ENCODE results near the gene KRT78.

Gene KRT78

GRCh38 chr12:52789637-52790426, 59.0 kb downstream of the KRT78 start:
- H3K9ac ChIP-seq (ENCODE audit: low read depth, low read length, poor library complexity, severe bottlenecking): no peak overlapping the region
- no peak for TF ChIP-seq EZH2phosphoT487 (IDR thresholded peaks at IDR 0.05; ENCODE audit: borderline replicate concordance)
- no peak for TF ChIP-seq CTCF (conservative IDR thresholded peaks at IDR 0.05; ENCODE audit: low read length)
- no peaks in the 10 kb centered on the region for H3K9me3 ChIP-seq (ENCODE audit: insufficient read depth, low read depth, low read length)
- H3K27me3 ChIP-seq (ENCODE audit: insufficient read depth, low read length, poor library complexity, severe bottlenecking): no peaks in the 10 kb centered on the region
- no peaks in the 10 kb centered on the region for H3K4me1 ChIP-seq (ENCODE audit: insufficient read depth, low read length, poor library complexity, severe bottlenecking)
- H3K9me2 ChIP-seq (replicated peaks; ENCODE audit: low read depth, low read length): no peaks in the 10 kb centered on the region
- H3K79me2 ChIP-seq (ENCODE audit: insufficient read depth, low read length): no peaks in the 10 kb centered on the region
- no peaks in the 10 kb centered on the region for H3F3A ChIP-seq (ENCODE audit: low read depth)
- H3K4me2 ChIP-seq (ENCODE audit: low read depth, low read length, poor library complexity, severe bottlenecking): no peak overlapping the region
- H3K4me3 ChIP-seq (ENCODE audit: low read length, poor library complexity, severe bottlenecking): no peak overlapping the region
- H3K36me3 ChIP-seq (ENCODE audit: insufficient read depth, low read length): no peaks in the 10 kb centered on the region
- H2AFZ ChIP-seq (ENCODE audit: low read length): no peak overlapping the region
- no peaks in the 10 kb centered on the region for H4K20me1 ChIP-seq (ENCODE audit: insufficient read depth, low read length, poor library complexity, severe bottlenecking)

DNA sequence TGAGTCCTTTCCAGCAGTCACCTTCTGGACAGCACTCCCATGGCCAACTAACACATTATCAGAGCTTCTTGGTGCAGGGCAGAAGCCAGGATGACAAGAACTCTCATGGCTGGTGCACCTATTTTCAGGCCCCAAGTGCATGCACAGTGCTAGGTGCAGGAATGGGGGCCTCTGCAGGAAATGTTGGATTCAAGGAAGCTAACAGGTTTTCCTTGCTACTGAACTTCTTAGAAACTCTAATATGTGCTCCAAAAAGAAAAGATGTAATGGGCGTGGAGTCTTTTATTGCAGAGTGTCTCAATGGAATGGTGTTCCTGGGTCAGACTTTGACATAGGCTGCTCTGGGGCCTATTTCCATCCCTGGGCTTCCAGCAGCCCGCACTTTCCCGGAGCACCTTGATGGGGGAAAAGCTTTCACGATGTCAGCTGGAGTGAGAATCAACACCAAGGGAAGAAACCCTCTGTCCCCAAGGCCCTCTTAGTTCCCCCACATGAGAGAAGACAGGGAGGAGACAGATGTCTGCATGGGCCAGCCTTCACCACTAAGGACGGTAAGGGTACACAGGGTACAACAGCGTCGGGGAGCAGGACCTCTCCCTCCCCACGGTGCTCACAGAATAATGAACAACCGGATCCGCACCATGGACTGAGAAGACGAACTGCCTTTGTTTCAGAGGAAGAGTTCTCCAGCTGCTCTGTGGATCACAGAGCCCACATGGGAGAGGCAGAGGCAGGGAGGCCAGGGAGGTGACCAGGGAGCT, 59.7 kb downstream of the KRT78 start:
- Histone ChIP-seq H3K4me1 (ENCODE audit: insufficient read depth, low read length, poor library complexity, severe bottlenecking) (no peaks in the 10 kb centered on the region), H4K20me1 (ENCODE audit: insufficient read depth, low read length, poor library complexity, severe bottlenecking) (no peaks in the 10 kb centered on the region), H3K36me3 (ENCODE audit: insufficient read depth, low read length) (no peaks in the 10 kb centered on the region), H2AFZ (ENCODE audit: low read length) (no peak overlapping the region), H3K79me2 (ENCODE audit: insufficient read depth, low read length) (no peaks in the 10 kb centered on the region), H3K9ac (ENCODE audit: low read depth, low read length, poor library complexity, severe bottlenecking) (no peak overlapping the region), H3K27me3 (ENCODE audit: insufficient read depth, low read length, poor library complexity, severe bottlenecking) (no peaks in the 10 kb centered on the region), H3K9me3 (ENCODE audit: insufficient read depth, low read depth, low read length) (no peaks in the 10 kb centered on the region), H3F3A (ENCODE audit: low read depth) (no peaks in the 10 kb centered on the region), H3K4me3 (ENCODE audit: low read length, poor library complexity, severe bottlenecking) (no peak overlapping the region), H3K4me2 (ENCODE audit: low read depth, low read length, poor library complexity, severe bottlenecking) (no peak overlapping the region), H3K9me2 (replicated peaks; ENCODE audit: low read depth, low read length) (no peaks in the 10 kb centered on the region)
- no peak for TF ChIP-seq CTCF (conservative IDR thresholded peaks at IDR 0.05; ENCODE audit: low read length)
- TF ChIP-seq EZH2phosphoT487 (IDR thresholded peaks at IDR 0.05; ENCODE audit: borderline replicate concordance): no peak

- H3K9me3 ChIP-seq (ENCODE audit: insufficient read depth, low read depth, low read length): no peaks in the 10 kb centered on the region
- no peaks in the 10 kb centered on the region for H3K9me2 ChIP-seq (replicated peaks; ENCODE audit: low read depth, low read length)
- no peaks in the 10 kb centered on the region for H3K79me2 ChIP-seq (ENCODE audit: insufficient read depth, low read length)
- H4K20me1 ChIP-seq (ENCODE audit: insufficient read depth, low read length, poor library complexity, severe bottlenecking): no peaks in the 10 kb centered on the region
- H3K9ac ChIP-seq (ENCODE audit: low read depth, low read length, poor library complexity, severe bottlenecking): no peak overlapping the region
- no peak for TF ChIP-seq EZH2phosphoT487 (IDR thresholded peaks at IDR 0.05; ENCODE audit: borderline replicate concordance)
- no peak for TF ChIP-seq CTCF (conservative IDR thresholded peaks at IDR 0.05; ENCODE audit: low read length)
- H3K4me2 ChIP-seq (ENCODE audit: low read depth, low read length, poor library complexity, severe bottlenecking): no peak overlapping the region
- H3K4me1 ChIP-seq (ENCODE audit: insufficient read depth, low read length, poor library complexity, severe bottlenecking): no peaks in the 10 kb centered on the region
- H3F3A ChIP-seq (ENCODE audit: low read depth): no peaks in the 10 kb centered on the region
- H3K27me3 ChIP-seq (ENCODE audit: insufficient read depth, low read length, poor library complexity, severe bottlenecking): no peaks in the 10 kb centered on the region
- no peak overlapping the region for H2AFZ ChIP-seq (ENCODE audit: low read length)
- no peaks in the 10 kb centered on the region for H3K36me3 ChIP-seq (ENCODE audit: insufficient read depth, low read length)
- H3K4me3 ChIP-seq (ENCODE audit: low read length, poor library complexity, severe bottlenecking): no peak overlapping the region
These were observed 60.5 kb downstream of the KRT78 start for GRCh38 chr12:52788192-52788875.
